ENCODE measurements around the gene TPST1.
"Not testable (repeated sequence)": the region's sequence is repeated elsewhere in the genome, so short reads cannot be mapped to it uniquely, and the experiment has no call there.

DNA sequence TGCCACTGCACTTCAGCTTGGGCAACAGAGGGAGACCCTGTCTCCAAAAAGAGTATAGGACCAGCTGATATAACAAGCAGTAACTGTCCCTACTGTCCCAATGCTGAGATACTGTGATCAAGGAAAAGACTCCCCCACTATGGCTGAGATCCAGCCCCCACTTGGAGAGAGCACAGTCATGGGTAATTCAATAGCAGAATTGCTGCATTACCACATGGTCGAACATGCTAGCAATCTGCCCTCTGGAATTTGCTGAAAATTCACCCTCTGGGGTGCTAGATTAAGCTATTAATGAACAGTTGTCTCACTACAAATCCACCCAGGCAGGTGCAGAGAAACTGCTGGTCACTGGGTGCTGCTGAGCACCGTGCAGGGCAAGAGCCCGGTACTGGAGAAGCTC is 196.8 kb downstream of the TPST1 start:
- not testable (repeated sequence) for TF ChIP-seq EZH2 (IDR thresholded peaks at IDR 0.05; ENCODE audit: borderline replicate concordance, low read depth, low read length, severe bottlenecking)
- TF ChIP-seq, protein P1, sequence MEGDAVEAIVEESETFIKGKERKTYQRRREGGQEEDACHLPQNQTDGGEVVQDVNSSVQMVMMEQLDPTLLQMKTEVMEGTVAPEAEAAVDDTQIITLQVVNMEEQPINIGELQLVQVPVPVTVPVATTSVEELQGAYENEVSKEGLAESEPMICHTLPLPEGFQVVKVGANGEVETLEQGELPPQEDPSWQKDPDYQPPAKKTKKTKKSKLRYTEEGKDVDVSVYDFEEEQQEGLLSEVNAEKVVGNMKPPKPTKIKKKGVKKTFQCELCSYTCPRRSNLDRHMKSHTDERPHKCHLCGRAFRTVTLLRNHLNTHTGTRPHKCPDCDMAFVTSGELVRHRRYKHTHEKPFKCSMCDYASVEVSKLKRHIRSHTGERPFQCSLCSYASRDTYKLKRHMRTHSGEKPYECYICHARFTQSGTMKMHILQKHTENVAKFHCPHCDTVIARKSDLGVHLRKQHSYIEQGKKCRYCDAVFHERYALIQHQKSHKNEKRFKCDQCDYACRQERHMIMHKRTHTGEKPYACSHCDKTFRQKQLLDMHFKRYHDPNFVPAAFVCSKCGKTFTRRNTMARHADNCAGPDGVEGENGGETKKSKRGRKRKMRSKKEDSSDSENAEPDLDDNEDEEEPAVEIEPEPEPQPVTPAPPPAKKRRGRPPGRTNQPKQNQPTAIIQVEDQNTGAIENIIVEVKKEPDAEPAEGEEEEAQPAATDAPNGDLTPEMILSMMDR (IDR thresholded peaks at IDR 0.05; ENCODE audit: borderline replicate concordance, extremely low read depth, low read length, poor library complexity, severe bottlenecking): not testable (repeated sequence)
